ENCODE measurements around the gene APOBEC4.
"Not testable (repeated sequence)": the region's sequence is repeated elsewhere in the genome, so short reads cannot be mapped to it uniquely, and the experiment has no call there.

APOBEC4 gene, protein sequence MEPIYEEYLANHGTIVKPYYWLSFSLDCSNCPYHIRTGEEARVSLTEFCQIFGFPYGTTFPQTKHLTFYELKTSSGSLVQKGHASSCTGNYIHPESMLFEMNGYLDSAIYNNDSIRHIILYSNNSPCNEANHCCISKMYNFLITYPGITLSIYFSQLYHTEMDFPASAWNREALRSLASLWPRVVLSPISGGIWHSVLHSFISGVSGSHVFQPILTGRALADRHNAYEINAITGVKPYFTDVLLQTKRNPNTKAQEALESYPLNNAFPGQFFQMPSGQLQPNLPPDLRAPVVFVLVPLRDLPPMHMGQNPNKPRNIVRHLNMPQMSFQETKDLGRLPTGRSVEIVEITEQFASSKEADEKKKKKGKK

GRCh38 chr1:183652547-183653461, at the start of gene APOBEC4:
APOBEC4 (minus strand) TSS chr1:183653316; CDS start chr1:183648781, 4,535 bp downstream.
- no peak for DNase-seq

DNA sequence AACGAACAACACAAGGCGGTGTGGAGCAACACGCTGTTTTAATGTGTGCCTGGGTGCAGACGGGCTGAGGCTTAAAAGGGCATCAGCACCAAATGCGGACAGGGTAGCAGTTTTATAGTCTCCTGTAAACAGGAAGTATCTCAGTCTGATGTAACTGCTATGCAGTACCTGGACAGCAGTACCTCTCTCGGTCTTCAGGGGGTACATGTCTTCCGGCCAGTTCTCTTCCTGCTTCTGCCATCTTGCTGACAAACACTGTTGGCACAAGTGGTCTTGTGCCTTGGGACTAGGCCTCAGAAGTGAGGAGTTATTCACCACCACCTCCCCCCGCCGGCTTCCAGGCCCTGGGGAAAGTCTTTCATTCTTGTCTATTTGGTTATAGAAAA, 49.7 kb upstream of the APOBEC4 start:
- no peak for DNase-seq

DNA sequence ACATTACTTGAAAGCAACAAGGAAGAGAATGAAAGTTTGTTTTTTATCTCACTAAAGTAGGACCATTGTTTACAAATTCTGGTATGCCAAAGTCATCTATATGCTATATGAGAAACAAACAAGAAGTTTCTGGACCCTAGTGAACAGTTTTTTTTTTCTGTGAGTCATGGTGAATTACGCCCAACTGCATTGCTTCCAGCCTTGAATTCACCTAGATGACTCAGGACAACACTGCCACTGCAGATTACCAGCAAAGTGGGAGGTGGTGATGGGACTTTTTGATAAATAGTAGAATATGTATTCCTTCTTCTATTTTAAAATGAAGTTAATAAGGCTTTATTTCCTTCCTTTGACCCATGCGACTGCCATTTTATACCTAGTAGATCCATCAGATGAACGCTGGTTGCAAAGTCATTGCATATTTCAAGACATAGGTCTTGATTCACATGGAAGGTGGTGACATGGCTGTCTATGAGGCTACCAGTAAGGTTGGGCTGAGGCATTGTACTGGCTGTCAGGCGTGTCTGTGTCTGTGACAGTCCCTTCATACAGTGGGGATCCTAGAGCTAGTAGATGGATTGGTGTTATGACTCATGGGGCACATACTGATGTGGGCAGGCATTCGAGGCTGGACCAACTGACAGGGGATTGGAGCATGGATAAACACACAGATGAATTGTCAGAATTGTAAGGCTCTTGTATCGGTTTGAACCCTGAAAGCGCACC, 49.1 kb upstream of the APOBEC4 start:
- no peak for DNase-seq

DNA sequence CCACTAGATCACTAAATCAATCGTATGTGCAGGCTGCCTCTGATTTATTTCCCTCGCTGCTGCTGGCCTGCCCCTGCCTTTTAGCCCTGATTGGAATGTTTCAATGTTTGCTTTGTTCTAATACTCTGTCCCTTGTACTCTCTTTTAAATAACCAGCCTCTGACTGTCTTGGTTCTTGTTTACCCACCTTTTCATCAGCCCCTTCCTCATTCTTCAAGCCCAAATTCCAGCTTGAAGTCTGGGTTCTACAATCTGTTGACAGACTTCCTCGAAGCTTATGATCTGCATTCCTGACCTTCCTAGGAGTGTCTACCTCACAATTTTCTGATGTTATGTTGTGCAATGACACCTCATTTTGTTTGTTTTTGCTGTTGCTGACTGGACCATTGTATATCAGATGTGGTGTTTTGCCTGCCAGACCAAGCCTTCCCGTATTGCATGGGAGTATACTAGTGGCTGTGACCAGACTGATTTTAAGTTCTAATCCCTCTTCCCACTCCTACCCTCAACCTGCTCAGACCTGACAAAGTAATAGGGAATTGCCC, 46.6 kb upstream of the APOBEC4 start:
- no peak for DNase-seq

DNA sequence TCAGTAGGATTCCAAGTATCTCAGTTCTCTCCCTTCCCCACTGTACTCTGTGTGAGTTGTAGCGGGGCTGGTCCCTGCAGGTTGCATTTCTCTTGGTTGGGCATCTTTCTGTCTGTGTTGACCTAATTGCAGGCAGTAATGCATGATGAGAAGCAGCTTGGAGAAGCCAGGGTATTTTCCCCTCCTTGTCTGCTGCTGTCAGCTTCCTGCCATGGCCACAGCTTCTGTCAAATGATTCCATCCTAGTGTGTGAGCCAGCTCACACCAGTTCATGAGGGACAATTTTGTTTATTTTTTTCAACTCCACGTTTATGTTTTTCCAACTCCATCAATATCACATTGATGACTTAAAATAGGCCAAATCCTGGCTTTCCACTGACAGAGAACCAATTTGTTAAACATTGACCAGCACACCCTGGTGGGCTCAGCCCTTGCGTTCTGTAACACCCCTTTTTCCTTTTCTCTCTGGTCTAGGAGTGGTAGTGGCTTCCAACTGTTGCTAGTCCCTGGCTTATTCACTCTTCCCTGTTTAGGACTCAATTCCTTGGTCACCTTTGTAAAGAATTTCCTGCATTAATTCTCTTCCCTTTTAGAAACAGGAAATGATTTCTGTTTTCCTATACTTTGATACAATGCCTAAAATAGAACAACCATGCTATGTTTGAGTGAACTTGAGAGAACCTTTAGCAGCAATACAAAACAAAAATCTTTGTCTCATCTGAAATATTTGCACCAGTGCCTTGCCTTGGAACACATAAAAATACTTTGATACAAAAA, 44.9 kb upstream of the APOBEC4 start:
- no peak for DNase-seq

- DNase-seq, result no peak
Measured at GRCh38 chr1:183696981-183697380, 43.9 kb upstream of the APOBEC4 start.

- no peak for DNase-seq
Measured at GRCh38 chr1:183694755-183695154, 41.6 kb upstream of the APOBEC4 start.

- no peak for DNase-seq
Measured at GRCh38 chr1:183694066-183694465, 41.0 kb upstream of the APOBEC4 start.

DNA sequence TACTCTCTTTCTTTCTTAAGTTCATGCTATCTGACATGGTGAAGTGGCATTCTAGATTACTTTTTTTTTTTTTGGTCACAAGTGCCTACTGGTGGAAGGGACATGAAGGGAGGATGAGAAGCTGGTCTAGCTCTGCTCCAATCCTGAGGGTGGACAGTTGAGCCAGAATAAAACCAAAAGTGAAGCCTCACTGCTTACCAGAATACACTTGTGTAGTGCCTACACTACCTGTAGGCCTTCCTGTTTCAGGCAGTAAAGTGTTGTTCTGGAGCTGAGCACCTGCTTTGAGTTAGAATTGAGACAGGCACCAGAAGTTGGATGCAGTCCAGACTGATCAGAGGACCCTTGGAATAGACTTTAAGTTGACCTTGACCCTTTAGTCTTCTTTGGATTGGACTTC, 40.4 kb upstream of the APOBEC4 start:
- DNase-seq, result no peak

DNA sequence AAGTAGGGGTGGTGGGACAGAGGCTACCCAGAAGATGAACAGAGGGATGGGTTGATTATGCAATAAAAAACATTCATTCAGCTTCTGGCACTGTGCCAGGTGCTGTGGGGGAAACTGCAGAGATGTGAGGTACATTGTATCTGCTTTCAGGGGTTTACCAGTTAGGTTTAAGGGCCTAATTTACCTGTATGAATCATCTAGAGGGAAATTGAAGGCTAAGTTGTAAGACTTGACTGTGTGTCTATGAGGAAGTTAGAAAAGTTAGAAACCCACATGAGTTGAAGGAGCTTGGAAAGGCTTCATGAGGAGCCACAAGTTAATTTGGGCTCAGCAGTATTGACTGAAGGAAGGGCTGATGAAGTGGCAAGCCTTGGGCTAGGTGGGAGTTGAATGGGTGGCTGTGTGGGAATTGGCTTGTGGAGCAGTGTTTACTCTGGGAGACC, 36.7 kb upstream of the APOBEC4 start:
- DNase-seq, result no peak

DNA sequence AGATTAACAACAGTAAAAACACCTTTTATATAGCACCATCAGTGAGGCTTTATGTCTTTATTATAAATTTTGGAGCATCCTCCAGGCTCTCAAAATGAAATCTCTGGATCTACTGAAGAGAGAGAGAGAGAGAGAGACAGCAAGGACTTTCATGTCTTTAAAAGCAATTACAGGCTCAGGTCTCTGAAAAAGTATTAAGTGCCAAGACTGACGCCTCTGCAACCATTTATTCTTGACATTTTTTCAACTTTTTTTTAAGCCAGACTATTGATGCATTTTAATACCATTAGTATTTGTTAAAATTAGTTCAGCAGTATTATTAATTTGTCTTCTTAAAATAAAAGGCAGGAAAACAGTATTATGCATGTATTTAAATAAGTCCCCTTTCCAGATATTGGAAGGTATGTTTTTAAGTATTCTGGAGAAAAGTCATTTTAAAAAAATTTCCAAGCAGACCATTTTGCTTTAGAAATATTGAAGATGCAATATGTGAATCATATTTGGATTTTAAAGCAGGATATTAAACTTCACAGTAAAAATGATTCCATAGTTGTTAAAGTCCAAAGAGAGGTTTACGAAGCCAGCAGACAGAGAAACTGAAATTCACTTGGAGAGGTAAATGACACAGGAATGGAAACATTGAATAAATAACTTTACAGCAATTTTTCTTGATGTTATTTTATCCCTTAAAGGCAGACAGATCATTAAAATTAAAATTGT, 35.4 kb upstream of the APOBEC4 start:
- DNase-seq, result no peak

- DNase-seq, result no peak
Measured at GRCh38 chr1:183687546-183688304, 34.6 kb upstream of the APOBEC4 start.

DNA sequence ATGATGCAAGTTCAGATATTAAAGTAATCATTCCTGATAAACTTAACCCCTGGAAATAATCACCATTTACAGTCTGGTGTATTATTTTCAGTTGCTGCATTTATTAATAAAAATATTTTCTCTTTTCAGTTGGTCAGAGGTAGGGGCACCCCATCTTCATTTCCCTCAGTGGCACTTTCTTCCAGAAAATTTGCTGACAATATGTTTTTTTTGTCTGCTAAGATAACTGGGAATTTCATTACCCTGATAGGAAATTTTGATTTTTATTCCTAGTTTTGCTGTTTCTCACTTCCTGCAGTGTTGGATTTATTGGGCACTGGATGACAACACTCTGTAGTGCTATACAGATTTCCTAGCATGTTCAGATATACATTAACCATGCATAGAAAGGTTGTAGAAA, 33.1 kb upstream of the APOBEC4 start:
- DNase-seq, result no peak

- DNase-seq, result peak; percentile 1
Measured at GRCh38 chr1:183685112-183685713, 32.1 kb upstream of the APOBEC4 start.

GRCh38 chr1:183679363-183679762, 26.2 kb upstream of the APOBEC4 start:
- DNase-seq, result not testable (repeated sequence)

DNA sequence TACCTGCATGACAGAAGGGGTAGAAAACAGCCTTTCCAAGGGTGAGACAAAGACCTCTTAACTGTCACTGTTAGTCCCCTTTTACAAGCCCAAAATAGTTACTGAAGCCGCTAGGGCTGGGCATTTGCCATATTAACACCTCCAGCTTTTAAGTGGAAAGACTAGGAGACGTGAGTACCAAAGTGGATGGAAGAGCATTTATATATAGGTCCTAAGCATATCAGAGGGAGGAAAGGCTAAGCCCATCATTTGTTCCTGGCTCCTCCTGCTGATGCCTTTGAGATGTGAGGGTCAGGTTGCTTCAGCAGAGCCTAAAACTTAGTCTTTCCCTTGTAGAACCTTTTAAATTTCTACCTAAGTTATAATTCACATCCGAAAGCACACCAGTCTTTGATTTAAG, 25.7 kb upstream of the APOBEC4 start:
- no peak for DNase-seq

GRCh38 chr1:183676586-183677189, 23.6 kb upstream of the APOBEC4 start:
- no peak for DNase-seq

- DNase-seq, result no peak
Measured at GRCh38 chr1:183675883-183676585, 22.9 kb upstream of the APOBEC4 start.

- DNase-seq, result no peak
Measured at GRCh38 chr1:183675381-183675780, 22.3 kb upstream of the APOBEC4 start.

Data from SHP77 treated with DMSO at 0.1 percent for 48 hours (cell line).